Measurements from ENCODE around the gene DAPK2.

DAPK2 gene

GRCh38 chr15:64029633-64030032 is 16.7 kb downstream of the DAPK2 start:
- Histone ChIP-seq H3K4me2 (no peak overlapping the region), H3K27me3 (ENCODE audit: insufficient read depth, low read depth) (no peaks in the 10 kb centered on the region), H3K4me1 (ENCODE audit: low read depth, poor library complexity, severe bottlenecking) (peaks cover 8% of the 10 kb centered on the region), H3K9ac (no peak overlapping the region), H3K79me2 (ENCODE audit: insufficient read depth, low read depth) (no peaks in the 10 kb centered on the region), H3K4me3 (IDR thresholded peaks at IDR 0.05; ENCODE audit: insufficient read depth, low read depth, low read length) (no peak overlapping the region), H3K36me3 (ENCODE audit: insufficient read depth) (no peaks in the 10 kb centered on the region), H3K27ac (no peak overlapping the region), H2AFZ (ENCODE audit: low read depth) (no peak overlapping the region), H4K20me1 (ENCODE audit: insufficient read depth) (no peaks in the 10 kb centered on the region)
- no peak for TF ChIP-seq CTCF (conservative IDR thresholded peaks at IDR 0.05; ENCODE audit: low read depth, low read length)

GRCh38 chr15:64029110-64029509 is 17.2 kb downstream of the DAPK2 start:
- no peak for TF ChIP-seq CTCF (conservative IDR thresholded peaks at IDR 0.05; ENCODE audit: low read depth, low read length)
- no peaks in the 10 kb centered on the region for H3K79me2 ChIP-seq (ENCODE audit: insufficient read depth, low read depth)
- no peaks in the 10 kb centered on the region for H3K27me3 ChIP-seq (ENCODE audit: insufficient read depth, low read depth)
- H2AFZ ChIP-seq (ENCODE audit: low read depth): no peak overlapping the region
- no peaks in the 10 kb centered on the region for H4K20me1 ChIP-seq (ENCODE audit: insufficient read depth)
- H3K27ac ChIP-seq: no peak overlapping the region
- peaks cover 8% of the 10 kb centered on the region for H3K4me1 ChIP-seq (ENCODE audit: low read depth, poor library complexity, severe bottlenecking)
- H3K4me2 ChIP-seq: no peak overlapping the region
- H3K4me3 ChIP-seq (IDR thresholded peaks at IDR 0.05; ENCODE audit: insufficient read depth, low read depth, low read length): no peak overlapping the region
- no peaks in the 10 kb centered on the region for H3K36me3 ChIP-seq (ENCODE audit: insufficient read depth)
- no peak overlapping the region for H3K9ac ChIP-seq

- H3K4me1 ChIP-seq (ENCODE audit: low read depth, poor library complexity, severe bottlenecking): peaks cover 8% of the 10 kb centered on the region
These were observed 19.7 kb downstream of the DAPK2 start for GRCh38 chr15:64026591-64026990.

GRCh38 chr15:64024172-64025050 is 21.9 kb downstream of the DAPK2 start:
- H3K4me1 ChIP-seq (ENCODE audit: low read depth, poor library complexity, severe bottlenecking): peaks cover 8% of the 10 kb centered on the region
- TF ChIP-seq CTCF (conservative IDR thresholded peaks at IDR 0.05; ENCODE audit: low read depth, low read length): no peak
- no peak overlapping the region for H3K27ac ChIP-seq
- no peak overlapping the region for H3K4me2 ChIP-seq
- no peak overlapping the region for H3K4me3 ChIP-seq (IDR thresholded peaks at IDR 0.05; ENCODE audit: insufficient read depth, low read depth, low read length)
- H3K9ac ChIP-seq: no peak overlapping the region
- H2AFZ ChIP-seq (ENCODE audit: low read depth): no peak overlapping the region; the same call in 1 of the 2 replicates
- no peaks in the 10 kb centered on the region for H4K20me1 ChIP-seq (ENCODE audit: insufficient read depth)
- H3K27me3 ChIP-seq (ENCODE audit: insufficient read depth, low read depth): no peaks in the 10 kb centered on the region
- no peaks in the 10 kb centered on the region for H3K36me3 ChIP-seq (ENCODE audit: insufficient read depth)
- H3K79me2 ChIP-seq (ENCODE audit: insufficient read depth, low read depth): no peaks in the 10 kb centered on the region

More at GRCh38 chr15:64026591-64026990, 19.7 kb downstream of the DAPK2 start:
- Histone ChIP-seq H3K36me3 (ENCODE audit: insufficient read depth) (no peaks in the 10 kb centered on the region), H3K9ac (no peak overlapping the region), H3K27ac (no peak overlapping the region), H3K27me3 (ENCODE audit: insufficient read depth, low read depth) (no peaks in the 10 kb centered on the region), H4K20me1 (ENCODE audit: insufficient read depth) (no peaks in the 10 kb centered on the region), H3K4me2 (no peak overlapping the region), H3K79me2 (ENCODE audit: insufficient read depth, low read depth) (no peaks in the 10 kb centered on the region), H2AFZ (ENCODE audit: low read depth) (no peak overlapping the region), H3K4me3 (IDR thresholded peaks at IDR 0.05; ENCODE audit: insufficient read depth, low read depth, low read length) (no peak overlapping the region)
- no peak for TF ChIP-seq CTCF (conservative IDR thresholded peaks at IDR 0.05; ENCODE audit: low read depth, low read length)

Data from KMS-11 (cell line).